Hepatocyte (in vitro differentiated cells): ENCODE results near the gene TMCC2. TPM values are rescaled to one million over a fixed set of nuclear protein-coding genes. Genes with fewer than 3 reads are reported as not detected.

ENCODE experiments used
- DNase-seq: peaks from one replicate; pipeline ENCODE4 v3.0.0-alpha.2; 2016; ENCODE audit warnings: low spot score
- H2AFZ ChIP-seq: fragments of 200-600 bp; sonication (generic); 2 replicates; pipeline ENCODE4 v1.6.0; 2016; ENCODE audit warnings: antibody characterized with exemption, mild to moderate bottlenecking
- H3K27ac ChIP-seq: fragments of 200-600 bp; sonication (generic); 2 replicates; pipeline ENCODE4 v1.5.1; 2016; ENCODE audit warnings: mild to moderate bottlenecking
- H3K27me3 ChIP-seq: fragments of 200-600 bp; sonication (generic); 2 replicates; pipeline ENCODE4 v1.6.1; 2016
- H3K36me3 ChIP-seq: fragments of 200-600 bp; sonication (generic); replicated peaks from 2 replicates; pipeline ENCODE4 v1.5.1; 2016; ENCODE audit warnings: low read depth; ENCODE audit not compliant: insufficient read depth
- H3K4me1 ChIP-seq: fragments of 200-600 bp; sonication (generic); 2 replicates; pipeline ENCODE4 v1.5.1; 2016; ENCODE audit warnings: mild to moderate bottlenecking, moderate library complexity; ENCODE audit not compliant: insufficient read depth
- H3K4me2 ChIP-seq: fragments of 200-600 bp; sonication (generic); 2 replicates; pipeline ENCODE4 v1.6.0; 2016
- H3K4me3 ChIP-seq: fragments of 200-600 bp; sonication (generic); 2 replicates; pipeline ENCODE4 v1.5.1; 2016; ENCODE audit warnings: mild to moderate bottlenecking
- H3K79me2 ChIP-seq: fragments of 200-600 bp; sonication (generic); 2 replicates; pipeline ENCODE4 v1.6.0; 2017; ENCODE audit warnings: mild to moderate bottlenecking
- H3K9me2 ChIP-seq: fragments of 200-600 bp; sonication (generic); replicated peaks from 2 replicates; pipeline ENCODE4 v1.6.0; 2017; ENCODE audit warnings: mild to moderate bottlenecking; ENCODE audit not compliant: insufficient read depth
- H3K9me3 ChIP-seq: fragments of 200-600 bp; sonication (generic); 2 replicates; pipeline ENCODE4 v1.5.1; 2016; ENCODE audit warnings: low read depth, mild to moderate bottlenecking
- H4K20me1 ChIP-seq: fragments of 200-600 bp; sonication (generic); 2 replicates; pipeline ENCODE4 v1.6.0; 2016; ENCODE audit warnings: mild to moderate bottlenecking; ENCODE audit not compliant: insufficient read depth, poor library complexity, severe bottlenecking
- EZH2 ChIP-seq: fragments of 200-600 bp; sonication (generic); IDR thresholded peaks from 2 replicates; pipeline ENCODE4 v1.6.1; 2016; ENCODE audit warnings: antibody characterized with exemption, mild to moderate bottlenecking, borderline replicate concordance
- EZH2phosphoT487 ChIP-seq: fragments of 200-600 bp; sonication (generic); IDR thresholded peaks from one replicate; pipeline ENCODE4 v1.6.1; 2018; ENCODE audit warnings: antibody characterized with exemption, mild to moderate bottlenecking, low read depth, moderate library complexity; ENCODE audit not compliant: unreplicated experiment, severe bottlenecking
- WGBS: methylation state at CpG from one replicate; pipeline ENCODE4 v1.1.6; 2016; ENCODE audit warnings: low lambda C conversion rate; ENCODE audit errors: missing lambda C conversion rate; 5-methylcytosine and 5-hydroxymethylcytosine counted together
- polyA plus RNA-seq: library from polyadenylated mRNA; unstranded; fragments of >200 nt; fragmentation: Nextera tagmentation; extraction: Ambion mirVana; gene quantifications from 2 replicates; pipeline ENCODE4 v1.2.1, GENCODE V29; 2016
- total RNA-seq: library from RNA; depleted of rRNA; stranded (reverse); fragments of >200 nt; gene quantifications from 2 replicates; pipeline ENCODE4 v1.2.3, GENCODE V29; 2014
- TF ChIP-seq, protein P1 (sequence below): fragments of 200-600 bp; sonication (generic); IDR thresholded peaks from 2 replicates; pipeline ENCODE4 v1.5.1; 2016; ENCODE audit warnings: antibody characterized with exemption, mild to moderate bottlenecking; ENCODE audit not compliant: poor library complexity

The TMCC2 gene
- total and polyA plus RNA-seq, 2 experiments from 2014 or later: 2.5 to 2.9 TPM

DNA sequence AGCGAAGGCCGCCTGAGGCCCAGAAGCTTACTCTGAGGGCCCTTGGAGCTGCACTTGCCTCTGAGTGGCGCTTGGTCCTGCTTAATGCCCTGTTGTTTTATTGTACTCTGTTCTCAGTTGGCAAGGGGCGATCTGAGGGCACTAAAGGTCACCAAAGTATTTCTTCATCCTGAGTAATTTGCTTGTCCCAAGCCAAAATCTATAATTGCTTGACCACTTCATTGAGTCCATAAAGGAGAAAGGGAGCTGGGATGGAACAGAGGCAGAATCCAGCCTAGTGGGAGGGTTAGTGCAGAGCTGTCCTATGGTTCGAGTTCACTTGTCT, 94.2 kb downstream of the TMCC2 start:
- Histone ChIP-seq H3K4me1 (peaks cover 27% of the 10 kb centered on the region), H3K27ac (peak overlapping the region; percentile 12), H2AFZ (no peak overlapping the region), H3K4me3 (no peak overlapping the region), H3K4me2 (peak overlapping the region; percentile 90), H3K9me3 (no peaks in the 10 kb centered on the region), H3K79me2 (peaks cover 32% of the 10 kb centered on the region), H3K36me3 (no peaks in the 10 kb centered on the region), H3K9me2 (no peaks in the 10 kb centered on the region), H3K27me3 (no peaks in the 10 kb centered on the region), H4K20me1 (no peaks in the 10 kb centered on the region)
- 39% methylated on average over 5 of the region's 5 CpGs for WGBS
- TF ChIP-seq EZH2phosphoT487 (no peak), EZH2 (no peak)
- TF ChIP-seq, protein P1, sequence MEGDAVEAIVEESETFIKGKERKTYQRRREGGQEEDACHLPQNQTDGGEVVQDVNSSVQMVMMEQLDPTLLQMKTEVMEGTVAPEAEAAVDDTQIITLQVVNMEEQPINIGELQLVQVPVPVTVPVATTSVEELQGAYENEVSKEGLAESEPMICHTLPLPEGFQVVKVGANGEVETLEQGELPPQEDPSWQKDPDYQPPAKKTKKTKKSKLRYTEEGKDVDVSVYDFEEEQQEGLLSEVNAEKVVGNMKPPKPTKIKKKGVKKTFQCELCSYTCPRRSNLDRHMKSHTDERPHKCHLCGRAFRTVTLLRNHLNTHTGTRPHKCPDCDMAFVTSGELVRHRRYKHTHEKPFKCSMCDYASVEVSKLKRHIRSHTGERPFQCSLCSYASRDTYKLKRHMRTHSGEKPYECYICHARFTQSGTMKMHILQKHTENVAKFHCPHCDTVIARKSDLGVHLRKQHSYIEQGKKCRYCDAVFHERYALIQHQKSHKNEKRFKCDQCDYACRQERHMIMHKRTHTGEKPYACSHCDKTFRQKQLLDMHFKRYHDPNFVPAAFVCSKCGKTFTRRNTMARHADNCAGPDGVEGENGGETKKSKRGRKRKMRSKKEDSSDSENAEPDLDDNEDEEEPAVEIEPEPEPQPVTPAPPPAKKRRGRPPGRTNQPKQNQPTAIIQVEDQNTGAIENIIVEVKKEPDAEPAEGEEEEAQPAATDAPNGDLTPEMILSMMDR: no peak
- no peak for DNase-seq

Other genes starting within 250 kb of the TMCC2 start
- gene CNTN2, start 184.7 kb upstream of the TMCC2 start, total RNA-seq: 0.36 and 9.7 TPM in 2 replicates
- gene CNTN2, start 184.7 kb upstream of the TMCC2 start, polyA plus RNA-seq: 0.49 TPM in 1 of 2 replicates, not detected in the other
- gene TMEM81, start 143.5 kb upstream of the TMCC2 start, total RNA-seq: 2.1 and 2.2 TPM in 2 replicates
- 1.3 TPM in 1 of 2 replicates, not detected in the other for gene TMEM81, start 143.5 kb upstream of the TMCC2 start, polyA plus RNA-seq
- gene RBBP5, start 106.0 kb upstream of the TMCC2 start, total RNA-seq: 15.3 and 16.7 TPM in 2 replicates
- gene RBBP5, start 106.0 kb upstream of the TMCC2 start, polyA plus RNA-seq: 9.0 and 9.2 TPM in 2 replicates
- gene DSTYK, start 16.2 kb upstream of the TMCC2 start, total RNA-seq: 8.5 and 11.0 TPM in 2 replicates
- gene DSTYK, start 16.2 kb upstream of the TMCC2 start, polyA plus RNA-seq: 7.7 and 8.4 TPM in 2 replicates
- gene NUAK2, start 93.8 kb downstream of the TMCC2 start, total RNA-seq: 12.6 and 13.4 TPM in 2 replicates
- gene NUAK2, start 93.8 kb downstream of the TMCC2 start, polyA plus RNA-seq: 20.7 and 22.5 TPM in 2 replicates
- gene KLHDC8A, start 129.0 kb downstream of the TMCC2 start, total RNA-seq: 0.28 and 0.40 TPM in 2 replicates
- 1.6 and 1.7 TPM in 2 replicates for gene KLHDC8A, start 129.0 kb downstream of the TMCC2 start, polyA plus RNA-seq
- gene LEMD1, start 194.1 kb downstream of the TMCC2 start, total RNA-seq: 2.4 TPM in 1 of 2 replicates, not detected in the other
- gene LEMD1, start 194.1 kb downstream of the TMCC2 start, polyA plus RNA-seq: 0.35 and 2.6 TPM in 2 replicates
- gene BLACAT1, start 228.1 kb downstream of the TMCC2 start, total RNA-seq: 0.40 and 0.48 TPM in 2 replicates
- gene BLACAT1, start 228.1 kb downstream of the TMCC2 start, polyA plus RNA-seq: 0.35 and 0.58 TPM in 2 replicates